Upper lobe of left lung (tissue), 6 donors: ENCODE data around the gene PRR30. TPM values are rescaled to one million over a fixed set of nuclear protein-coding genes. Genes with fewer than 3 reads are reported as not detected.
"Not testable (repeated sequence)": the region's sequence is repeated elsewhere in the genome, so short reads cannot be mapped to it uniquely, and the experiment has no call there.

Experiments
- ATAC-seq, 2 donors: fragments of 200-7000 bp; cut with Tn5 transposase; one replicate each; pipeline ENCODE4 v1.9.1; 2022; ENCODE audit warnings: mild to moderate bottlenecking in 2 of 2, moderate library complexity in 2 of 2; ENCODE audit not compliant: low FRiP score in 2 of 2
- DNase-seq, 2 donors: peaks; one replicate each; pipeline ENCODE4 v3.0.0-alpha.2; 2019 to 2020
- H3K27ac ChIP-seq, 4 donors: fragments of 200-600 bp; sonication (generic); one replicate each; pipeline ENCODE4 v1.5.1; 2016 to 2019
- H3K27me3 ChIP-seq, 4 donors: fragments of 200-600 bp; sonication (generic); one replicate each; pipeline ENCODE4 v1.5.1; 2017 to 2019
- H3K36me3 ChIP-seq, 4 donors: fragments of 200-600 bp; sonication (generic); one replicate each; pipeline ENCODE4 v1.5.1; 2016 to 2019
- H3K4me1 ChIP-seq, 4 donors: fragments of 200-600 bp; sonication (generic); one replicate each; pipeline ENCODE4 v1.5.1; 2018 to 2019
- H3K4me3 ChIP-seq, 4 donors: fragments of 200-600 bp; sonication (generic); one replicate each; pipeline ENCODE4 v1.5.1; 2017 to 2019; ENCODE audit warnings: mild to moderate bottlenecking in 2 of 4, moderate library complexity in 1 of 4
- H3K9me3 ChIP-seq, 4 donors: fragments of 200-600 bp; sonication (generic); one replicate each; pipeline ENCODE4 v1.5.1; 2018 to 2019
- CTCF ChIP-seq, 6 experiments: fragments of 450-650 bp in 4 of 6; fragments of 200-600 bp in 2 of 6; sonication (generic) in 2 of 6; IDR thresholded peaks; one replicate each; pipeline ENCODE4 v1.5.1; 2016 to 2019; ENCODE audit warnings: antibody characterized with exemption in 6 of 6
- EP300 ChIP-seq, 4 donors: sonication (generic); formaldehyde crosslinking; IDR thresholded peaks; one replicate each; pipeline ENCODE4 v1.5.1; 2017; ENCODE audit warnings: antibody characterized with exemption in 4 of 4, control low read depth in 2 of 4
- POLR2A ChIP-seq, 4 donors: fragments of 450-650 bp; IDR thresholded peaks; one replicate each; pipeline ENCODE4 v1.5.1; 2016 to 2017; ENCODE audit warnings: antibody characterized with exemption in 4 of 4, mild to moderate bottlenecking in 2 of 4
- POLR2AphosphoS5 ChIP-seq, 2 donors: sonication (generic); formaldehyde crosslinking; IDR thresholded peaks; one replicate each; pipeline ENCODE4 v1.5.1; 2017; ENCODE audit warnings: antibody characterized with exemption in 2 of 2
- WGBS, 2 donors: methylation state at CpG; one replicate each; pipeline ENCODE4 v1.1.5; 2017 to 2018; 5-methylcytosine and 5-hydroxymethylcytosine counted together
- total RNA-seq, 6 donors: library from RNA; depleted of rRNA in 4 of 6; stranded (reverse); fragments of >200 nt in 4 of 6; gene quantifications; one replicate each; pipeline versions ENCODE4 v1.1.0 to v1.2.1, GENCODE V29; 2016 to 2021
- donor health status: DM: no; HTN: no; CAD: no; lungs with moderate emphysema.
- donor health status: DM: no; HTN: yes; CAD: no; lungs with severe emphysema.

Gene PRR30
- total RNA-seq, 6 donors from 2014 or later: not detected

DNA sequence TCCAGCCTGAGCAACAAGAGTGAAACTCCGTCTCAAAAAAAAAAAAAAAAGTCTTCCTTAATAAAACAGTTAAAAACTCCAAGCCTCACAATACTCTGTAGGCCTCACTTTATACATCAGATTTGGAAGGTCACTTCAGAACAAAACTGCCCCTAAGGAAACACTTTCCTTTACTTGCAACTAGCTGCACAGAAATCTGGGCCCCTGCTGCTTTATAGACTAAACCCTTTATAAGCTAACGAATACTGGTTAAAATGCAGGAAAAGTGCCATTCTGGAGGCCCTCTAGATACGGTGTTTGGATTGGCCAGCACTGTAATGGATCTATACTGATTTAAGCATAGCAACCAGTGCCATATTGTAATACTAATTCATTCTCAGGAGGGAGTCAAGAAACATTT is 14.1 kb downstream of the PRR30 start:
- TF ChIP-seq POLR2AphosphoS5 (IDR thresholded peaks at IDR 0.05) (no peak), EP300 (IDR thresholded peaks at IDR 0.05) (no peak), POLR2A (IDR thresholded peaks at IDR 0.05) (no peak), CTCF (IDR thresholded peaks at IDR 0.05) (no peak)
- Histone ChIP-seq H3K27me3 (no peaks in the 10 kb centered on the region), H3K36me3 (peaks cover 0 to 8% (median 4%) of the 10 kb centered on the region in 4 donors), H3K9me3 (no peaks in the 10 kb centered on the region), H3K4me3 (no peak overlapping the region), H3K27ac (no peak overlapping the region), H3K4me1 (peaks cover 4 to 15% (median 9%) of the 10 kb centered on the region in 4 donors)
- WGBS, 2 donors: 82 to 88% methylated on average over 3 of the region's 3 CpGs
- ATAC-seq: no peak
- no peak for DNase-seq

GRCh38 chr2:27123302-27124150 is 15.7 kb downstream of the PRR30 start, which contains the start of gene ABHD1:
TSS of gene ABHD1 (plus strand) at chr2:27123815. CDS start at chr2:27123949, 134 bp downstream.
- ATAC-seq (peak; percentile 80 to 89), DNase-seq (peak; percentile 83 to 95)
- H3K4me1 ChIP-seq: peaks cover 10 to 24% (median 15%) of the 10 kb centered on the region in 4 donors
- peak within 1 kb of the TSS; percentile 35 to 76 (median 72) for H3K27ac ChIP-seq
- TF ChIP-seq EP300 (IDR thresholded peaks at IDR 0.05): no peak
- TF ChIP-seq POLR2AphosphoS5 (IDR thresholded peaks at IDR 0.05): no peak
- no peak for TF ChIP-seq CTCF (IDR thresholded peaks at IDR 0.05)
- TF ChIP-seq POLR2A (IDR thresholded peaks at IDR 0.05): peak in 1 of 4 donors; percentile 51
- H3K36me3 ChIP-seq: no peaks in the 10 kb centered on the region
- peak within 1 kb of the TSS; percentile 52 to 71 (median 70) for H3K4me3 ChIP-seq
- peaks cover 0 to 8% (median 4%) of the 10 kb centered on the region in 4 donors for H3K27me3 ChIP-seq
- 9 to 30% methylated on average over 2 to 40 of the region's 47 CpGs for WGBS, 2 donors
- no peaks in the 10 kb centered on the region for H3K9me3 ChIP-seq

- TF ChIP-seq EP300 (IDR thresholded peaks at IDR 0.05) (no peak), CTCF (IDR thresholded peaks at IDR 0.05) (no peak), POLR2AphosphoS5 (IDR thresholded peaks at IDR 0.05) (no peak), POLR2A (IDR thresholded peaks at IDR 0.05) (no peak)
- ATAC-seq (no peak), DNase-seq (no peak)
- H3K27ac ChIP-seq: peak overlapping the region in 2 of 4 donors; percentile 75 to 76
- peaks cover 0 to 15% (median 9%) of the 10 kb centered on the region in 4 donors for H3K27me3 ChIP-seq
- H3K9me3 ChIP-seq: no peaks in the 10 kb centered on the region
- peaks cover 15 to 29% (median 19%) of the 10 kb centered on the region in 4 donors for H3K4me1 ChIP-seq
- 92 to 93% methylated on average over 7 of the region's 7 CpGs for WGBS, 2 donors
- H3K36me3 ChIP-seq: no peaks in the 10 kb centered on the region
- peak overlapping the region in 3 of 4 donors; percentile 52 to 71 (median 70) for H3K4me3 ChIP-seq
Measured at GRCh38 chr2:27122791-27123190, 16.4 kb downstream of the PRR30 start.

DNA sequence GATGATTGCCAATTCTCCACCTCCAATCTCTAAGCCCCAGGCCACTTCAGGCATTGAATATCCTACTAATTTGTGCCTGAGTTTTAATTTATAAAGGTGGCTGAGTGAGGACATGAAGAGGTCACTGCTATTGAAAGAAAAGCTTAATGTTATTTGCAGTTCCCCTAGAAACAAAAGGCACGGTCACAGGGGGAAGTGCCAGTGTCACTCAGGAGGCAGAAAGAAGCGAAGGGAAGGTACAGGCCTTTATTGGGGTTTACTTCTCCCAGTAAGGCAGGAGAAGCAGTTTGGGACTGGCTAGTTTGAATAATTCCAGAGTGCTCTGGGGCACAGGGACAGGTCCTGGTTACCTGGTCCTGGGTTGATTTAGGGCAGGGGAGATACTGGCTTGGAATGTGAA is 17.3 kb downstream of the PRR30 start:
- peaks cover 0 to 16% (median 9%) of the 10 kb centered on the region in 4 donors for H3K27me3 ChIP-seq
- no peak overlapping the region for H3K27ac ChIP-seq
- DNase-seq (no peak), ATAC-seq (no peak)
- TF ChIP-seq POLR2A (IDR thresholded peaks at IDR 0.05) (no peak), CTCF (IDR thresholded peaks at IDR 0.05) (no peak), EP300 (IDR thresholded peaks at IDR 0.05) (no peak), POLR2AphosphoS5 (IDR thresholded peaks at IDR 0.05) (no peak)
- H3K4me3 ChIP-seq: no peak overlapping the region
- peaks cover 15 to 29% (median 19%) of the 10 kb centered on the region in 4 donors for H3K4me1 ChIP-seq
- H3K36me3 ChIP-seq: no peaks in the 10 kb centered on the region
- no peaks in the 10 kb centered on the region for H3K9me3 ChIP-seq
- 71 to 76% methylated on average over 2 of the region's 2 CpGs for WGBS, 2 donors

GRCh38 chr2:27119330-27119670 is 19.9 kb downstream of the PRR30 start:
- Histone ChIP-seq H3K4me3 (peak overlapping the region in 3 of 4 donors; percentile 34 to 44 (median 41)), H3K4me1 (peaks cover 15 to 29% (median 19%) of the 10 kb centered on the region in 4 donors), H3K27me3 (peaks cover 0 to 16% (median 9%) of the 10 kb centered on the region in 4 donors)
- ATAC-seq, H3K27ac ChIP-seq, DNase-seq, H3K36me3 ChIP-seq, H3K9me3 ChIP-seq: not testable (repeated sequence)
- 67 to 79% methylated on average over 8 of the region's 8 CpGs for WGBS, 2 donors
